ENCODE results near the gene ROCK2. TPM values are rescaled to one million over a fixed set of nuclear protein-coding genes. Genes with fewer than 3 reads are reported as not detected.

The ROCK2 gene
- polyA plus RNA-seq, 3 donors: 2.8 to 10.2 (median 4.3) TPM

DNA sequence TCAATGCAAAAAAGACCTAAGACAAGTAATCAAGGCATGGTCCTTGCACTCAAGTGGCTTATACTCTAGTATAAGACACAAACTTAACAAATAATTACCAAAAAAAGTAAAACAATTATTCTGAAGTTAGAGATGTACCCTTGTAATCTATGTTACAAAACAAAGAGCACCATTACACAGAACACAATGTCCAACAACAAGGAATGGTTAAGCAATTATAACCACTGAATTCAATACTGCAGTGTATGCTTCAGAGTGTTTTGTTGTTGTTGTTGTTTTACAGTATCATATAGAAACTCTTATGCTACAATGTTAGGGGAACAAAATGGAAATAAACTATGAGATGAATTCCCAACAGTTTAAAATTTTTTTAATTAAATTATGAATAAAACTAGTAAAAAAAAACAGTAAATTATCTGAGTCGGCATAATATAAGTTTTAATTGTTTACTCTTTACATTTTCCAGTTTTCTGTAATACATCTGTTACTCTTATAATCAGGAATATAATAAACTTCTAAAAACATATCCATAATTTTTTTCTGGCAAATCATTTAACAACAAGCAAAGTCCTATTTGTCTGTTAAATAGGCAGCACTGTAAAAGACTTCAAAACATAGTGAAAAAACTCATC lies 29.2 kb downstream of the ROCK2 start:
- Histone ChIP-seq H3K27me3 (ENCODE audit: control insufficient read depth in 2 of 2, insufficient read depth in 2 of 2, low read length in 2 of 2) (no peaks in the 10 kb centered on the region), H3K4me1 (ENCODE audit: control insufficient read depth in 1 of 2, insufficient read depth in 2 of 2, low read length in 2 of 2) (peaks cover 2 to 5% of the 10 kb centered on the region in 2 donors), H3K4me3 (replicated peaks in 1 of 3; ENCODE audit: low read depth in 2 of 3, low read length in 3 of 3) (no peak overlapping the region), H3K79me2 (ENCODE audit: insufficient read depth, low read length) (peaks cover 71% of the 10 kb centered on the region), H3K4me2 (replicated peaks; ENCODE audit: extremely low read depth, low read length, poor library complexity, severe bottlenecking) (no peak overlapping the region), H3K27ac (ENCODE audit: low read depth in 1 of 2, low read length in 2 of 2) (no peak overlapping the region), H3K9ac (ENCODE audit: insufficient read depth, low read length, poor library complexity, severe bottlenecking) (no peak overlapping the region), H2AFZ (ENCODE audit: insufficient read depth, low read depth, low read length, poor library complexity, severe bottlenecking) (no peak overlapping the region), H3K36me3 (replicated peaks in 1 of 2; ENCODE audit: control insufficient read depth in 1 of 2, insufficient read depth in 2 of 2, low read length in 2 of 2) (no peaks in the 10 kb centered on the region), H3K9me3 (replicated peaks in 1 of 2; ENCODE audit: control insufficient read depth in 1 of 2, insufficient read depth in 1 of 2, low read length in 2 of 2) (no peaks in the 10 kb centered on the region), H4K20me1 (ENCODE audit: insufficient read depth, low read length) (peaks cover 73% of the 10 kb centered on the region)
- no peak overlapping the region for H3K4me3 Mint-ChIP-seq
- no peak overlapping the region for H3K27ac Mint-ChIP-seq
- peaks cover 0 to 2% (median 0%) of the 10 kb centered on the region in 3 donors for H3K27me3 Mint-ChIP-seq (ENCODE audit: low read depth in 3 of 3)
- peaks cover 7% of the 10 kb centered on the region for H3K4me1 Mint-ChIP-seq
- WGBS (ENCODE audit: insufficient coverage): no CpG with 5 or more reads among the region's 1 CpG
- peaks cover 0 to 3% (median 0%) of the 10 kb centered on the region in 7 donors for H3K9me3 Mint-ChIP-seq
- H3K36me3 Mint-ChIP-seq: peaks cover 3 to 4% of the 10 kb centered on the region in 2 donors
- intact Hi-C loops (cut with micrococcal nuclease): no loop called here
- TF ChIP-seq, protein P1, sequence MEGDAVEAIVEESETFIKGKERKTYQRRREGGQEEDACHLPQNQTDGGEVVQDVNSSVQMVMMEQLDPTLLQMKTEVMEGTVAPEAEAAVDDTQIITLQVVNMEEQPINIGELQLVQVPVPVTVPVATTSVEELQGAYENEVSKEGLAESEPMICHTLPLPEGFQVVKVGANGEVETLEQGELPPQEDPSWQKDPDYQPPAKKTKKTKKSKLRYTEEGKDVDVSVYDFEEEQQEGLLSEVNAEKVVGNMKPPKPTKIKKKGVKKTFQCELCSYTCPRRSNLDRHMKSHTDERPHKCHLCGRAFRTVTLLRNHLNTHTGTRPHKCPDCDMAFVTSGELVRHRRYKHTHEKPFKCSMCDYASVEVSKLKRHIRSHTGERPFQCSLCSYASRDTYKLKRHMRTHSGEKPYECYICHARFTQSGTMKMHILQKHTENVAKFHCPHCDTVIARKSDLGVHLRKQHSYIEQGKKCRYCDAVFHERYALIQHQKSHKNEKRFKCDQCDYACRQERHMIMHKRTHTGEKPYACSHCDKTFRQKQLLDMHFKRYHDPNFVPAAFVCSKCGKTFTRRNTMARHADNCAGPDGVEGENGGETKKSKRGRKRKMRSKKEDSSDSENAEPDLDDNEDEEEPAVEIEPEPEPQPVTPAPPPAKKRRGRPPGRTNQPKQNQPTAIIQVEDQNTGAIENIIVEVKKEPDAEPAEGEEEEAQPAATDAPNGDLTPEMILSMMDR (IDR thresholded peaks at IDR 0.05): no peak
- no peak for DNase-seq

DNA sequence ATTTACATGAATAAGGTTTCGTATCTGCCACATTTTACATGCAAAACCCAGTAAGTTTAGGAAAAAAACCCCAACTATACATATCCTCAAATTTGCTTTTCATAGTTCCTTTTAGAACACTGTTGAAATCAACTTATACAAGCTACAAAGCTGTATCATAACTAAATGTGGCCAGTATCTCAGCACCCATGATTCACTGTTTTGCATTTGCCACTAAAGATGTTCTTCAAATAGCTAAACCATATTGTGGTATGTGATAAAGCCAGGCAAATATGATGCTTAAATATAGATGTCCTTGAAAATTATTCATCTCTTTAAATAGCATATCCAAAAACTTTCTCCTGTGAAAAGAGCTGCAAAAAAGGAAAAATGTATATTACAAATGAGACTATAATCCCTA lies 29.9 kb downstream of the ROCK2 start:
- Mint-ChIP-seq H3K4me3 (no peak overlapping the region), H3K27ac (no peak overlapping the region), H3K4me1 (peaks cover 11% of the 10 kb centered on the region), H3K36me3 (peaks cover 3 to 4% of the 10 kb centered on the region in 2 donors), H3K27me3 (ENCODE audit: low read depth in 3 of 3) (peaks cover 0 to 2% (median 0%) of the 10 kb centered on the region in 3 donors), H3K9me3 (peaks cover 0 to 3% (median 0%) of the 10 kb centered on the region in 7 donors)
- peaks cover 76% of the 10 kb centered on the region for H4K20me1 ChIP-seq (ENCODE audit: insufficient read depth, low read length)
- no peak overlapping the region for H3K4me3 ChIP-seq (replicated peaks in 1 of 3; ENCODE audit: low read depth in 2 of 3, low read length in 3 of 3)
- peaks cover 73% of the 10 kb centered on the region for H3K79me2 ChIP-seq (ENCODE audit: insufficient read depth, low read length)
- TF ChIP-seq, protein P1 (IDR thresholded peaks at IDR 0.05): no peak
- no peak overlapping the region for H2AFZ ChIP-seq (ENCODE audit: insufficient read depth, low read depth, low read length, poor library complexity, severe bottlenecking)
- H3K36me3 ChIP-seq (replicated peaks in 1 of 2; ENCODE audit: control insufficient read depth in 1 of 2, insufficient read depth in 2 of 2, low read length in 2 of 2): no peaks in the 10 kb centered on the region
- no peak overlapping the region for H3K9ac ChIP-seq (ENCODE audit: insufficient read depth, low read length, poor library complexity, severe bottlenecking)
- WGBS (ENCODE audit: insufficient coverage): 100% methylated on average over 1 of the region's 1 CpG
- H3K27ac ChIP-seq (ENCODE audit: low read depth in 1 of 2, low read length in 2 of 2): no peak overlapping the region
- peaks cover 5 to 12% of the 10 kb centered on the region in 2 donors for H3K4me1 ChIP-seq (ENCODE audit: control insufficient read depth in 1 of 2, insufficient read depth in 2 of 2, low read length in 2 of 2)
- H3K9me3 ChIP-seq (replicated peaks in 1 of 2; ENCODE audit: control insufficient read depth in 1 of 2, insufficient read depth in 1 of 2, low read length in 2 of 2): no peaks in the 10 kb centered on the region
- DNase-seq: no peak
- H3K27me3 ChIP-seq (ENCODE audit: control insufficient read depth in 2 of 2, insufficient read depth in 2 of 2, low read length in 2 of 2): no peaks in the 10 kb centered on the region
- H3K4me2 ChIP-seq (replicated peaks; ENCODE audit: extremely low read depth, low read length, poor library complexity, severe bottlenecking): no peak overlapping the region
- intact Hi-C loops (cut with micrococcal nuclease): no loop called here
